ENCODE data around the gene PKNOX2. TPM values are rescaled to one million over a fixed set of nuclear protein-coding genes. Genes with fewer than 3 reads are reported as not detected.

Gene PKNOX2
- 31.3 TPM for polyA plus RNA-seq (ENCODE audit: insufficient read length)

DNA sequence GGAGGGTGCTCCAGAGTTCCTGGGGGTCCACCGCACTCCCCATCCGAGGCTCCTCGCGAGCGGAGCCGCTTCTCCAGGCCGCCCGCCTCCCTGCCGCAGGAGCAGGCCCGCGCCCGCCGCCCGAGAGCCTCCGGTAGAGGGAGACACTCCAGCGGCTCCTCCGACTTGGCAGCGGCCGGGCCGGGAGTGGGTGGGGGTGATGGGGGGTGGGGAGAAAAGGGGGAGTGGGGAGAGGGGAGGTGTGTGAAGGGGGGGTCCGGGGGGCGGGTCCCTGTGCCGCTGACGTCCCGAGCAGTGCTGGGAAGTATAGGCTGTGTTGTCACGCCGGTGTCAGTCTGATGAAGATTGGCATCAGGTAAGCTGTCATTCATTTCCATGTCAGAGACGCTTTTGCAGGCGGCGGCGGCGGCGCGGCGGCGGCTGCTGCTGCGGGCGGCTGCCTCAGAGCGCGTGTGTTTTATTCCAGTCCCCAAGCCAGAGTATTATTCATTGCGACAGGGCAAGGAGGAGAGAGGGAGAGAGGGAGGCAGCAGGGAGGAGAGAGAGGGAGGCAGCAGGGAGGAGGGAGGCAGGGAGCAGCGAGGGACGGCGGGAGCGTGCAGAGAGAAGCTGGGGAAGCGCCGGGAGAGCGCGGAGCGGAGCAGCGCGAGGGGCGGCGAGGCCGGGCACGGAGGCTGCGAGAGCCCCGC is at the start of gene PKNOX2:
Gene PKNOX2 (plus strand): TSS at position 330 of the 689 bp plus-strand sequence. CDS start 186,555 bp downstream, outside the sequence.
- DNase-seq: peak; percentile 89

DNA sequence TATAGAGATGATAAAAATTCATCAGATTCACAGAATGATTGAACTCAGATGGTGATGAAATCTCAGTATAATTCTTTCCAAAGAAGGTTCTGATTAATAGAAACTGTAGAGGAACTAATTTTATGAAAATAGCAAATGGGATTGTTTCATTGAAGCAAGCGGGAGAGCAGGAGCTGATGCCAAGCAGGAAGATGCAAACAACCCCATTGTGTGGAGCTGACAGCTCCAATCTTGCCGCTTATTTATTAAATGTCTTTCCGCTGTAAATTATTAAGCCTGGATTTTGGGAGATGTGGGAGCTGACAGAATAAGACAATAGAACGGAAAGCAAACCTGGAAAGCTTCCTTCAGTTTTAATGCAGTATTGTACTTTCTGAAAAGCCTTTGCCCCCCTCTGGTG is 47.1 kb upstream of the PKNOX2 start:
- no peak for DNase-seq

- DNase-seq: no peak
Observed at GRCh38 chr11:125123194-125123946, 41.2 kb upstream of the PKNOX2 start.

DNA sequence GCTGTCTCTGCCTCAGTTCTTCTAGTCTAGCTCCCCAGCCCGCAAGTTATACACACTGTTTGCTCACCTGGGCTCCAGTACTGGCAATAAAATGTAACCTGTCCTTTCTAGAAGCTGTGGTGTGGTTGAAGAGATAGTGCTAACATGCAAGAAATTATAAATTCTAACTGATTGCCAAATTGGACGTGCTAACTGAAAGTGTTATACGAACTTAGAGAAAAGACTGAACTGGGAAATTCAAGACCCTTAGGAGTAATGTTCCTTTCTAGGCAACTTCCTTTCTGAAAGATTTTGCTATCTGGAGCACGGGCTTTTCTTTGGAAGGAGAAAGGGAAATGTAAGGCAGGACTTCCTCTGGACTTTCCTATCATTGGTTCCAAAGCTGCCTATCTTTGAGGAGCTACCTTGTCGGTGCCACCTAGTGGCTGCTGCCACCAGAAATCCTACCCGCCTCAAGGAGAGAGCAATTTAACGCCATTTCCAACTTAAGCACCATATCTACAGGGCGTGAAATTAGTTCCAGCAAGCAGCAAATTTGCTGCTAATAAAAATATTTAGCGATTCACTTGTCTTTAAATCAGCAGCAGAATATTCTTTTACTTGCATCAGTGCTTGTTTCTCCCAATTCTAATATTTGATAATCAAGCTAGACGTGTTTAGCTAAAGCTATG is 40.5 kb upstream of the PKNOX2 start:
- DNase-seq: no peak

GRCh38 chr11:125124618-125124992 is 39.9 kb upstream of the PKNOX2 start:
- DNase-seq: no peak

DNA sequence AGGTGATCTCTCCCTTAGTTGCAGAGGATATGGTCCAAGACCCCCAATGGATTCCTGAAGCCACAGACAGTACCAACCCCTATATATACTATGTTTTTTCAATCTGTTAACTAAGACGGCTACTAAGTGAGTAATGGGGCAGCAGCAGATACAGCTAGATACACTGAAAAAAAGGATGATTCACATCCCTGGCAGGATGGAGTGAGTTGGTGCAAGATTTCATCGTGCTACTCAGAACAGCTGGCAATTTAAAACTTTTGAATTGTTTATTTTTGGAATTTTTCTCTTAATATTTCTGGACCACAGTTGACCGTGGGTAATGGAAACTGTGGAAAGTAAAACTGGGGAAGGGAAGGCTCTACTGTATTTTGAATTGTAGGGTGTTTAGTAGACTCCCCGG is 36.1 kb upstream of the PKNOX2 start:
- no peak for DNase-seq

DNA sequence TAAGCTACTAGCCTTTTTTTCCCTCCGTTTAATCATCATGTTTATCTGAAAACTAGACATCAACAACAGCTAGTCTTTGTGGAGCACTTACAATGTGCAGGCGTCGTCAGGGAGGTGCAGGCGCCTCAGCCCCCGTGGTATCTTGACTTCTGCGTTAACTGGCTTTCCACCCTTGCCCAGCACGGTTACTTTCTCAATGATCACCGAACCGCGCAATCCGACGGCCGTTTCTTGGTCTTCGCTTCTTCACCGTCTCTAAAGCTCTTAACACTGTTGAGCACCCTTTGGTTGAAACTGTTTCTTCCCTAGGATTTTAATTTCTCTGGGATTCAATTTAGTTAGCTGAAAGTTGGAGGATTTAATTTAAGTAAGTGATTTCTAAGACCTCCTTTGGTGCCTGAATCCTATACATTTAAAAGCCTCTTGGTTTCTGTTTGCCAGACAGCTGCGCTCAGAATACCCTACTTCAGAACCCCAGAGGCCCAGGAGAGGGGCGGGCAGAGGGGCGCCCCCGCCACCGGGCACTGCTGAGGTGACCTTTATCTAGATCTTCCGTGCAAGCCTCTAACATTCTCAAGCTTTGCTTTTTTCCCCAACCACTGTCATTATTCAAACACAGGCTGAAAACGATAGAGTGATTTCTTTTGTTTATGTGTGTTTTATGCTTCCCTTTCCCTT is 35.1 kb upstream of the PKNOX2 start:
- no peak for DNase-seq

GRCh38 chr11:125132071-125132470 is 32.5 kb upstream of the PKNOX2 start:
- no peak for DNase-seq

- no peak for DNase-seq
Observed at GRCh38 chr11:125132596-125132995, 32.0 kb upstream of the PKNOX2 start.

GRCh38 chr11:125136001-125136400 is 28.6 kb upstream of the PKNOX2 start:
- no peak for DNase-seq

DNA sequence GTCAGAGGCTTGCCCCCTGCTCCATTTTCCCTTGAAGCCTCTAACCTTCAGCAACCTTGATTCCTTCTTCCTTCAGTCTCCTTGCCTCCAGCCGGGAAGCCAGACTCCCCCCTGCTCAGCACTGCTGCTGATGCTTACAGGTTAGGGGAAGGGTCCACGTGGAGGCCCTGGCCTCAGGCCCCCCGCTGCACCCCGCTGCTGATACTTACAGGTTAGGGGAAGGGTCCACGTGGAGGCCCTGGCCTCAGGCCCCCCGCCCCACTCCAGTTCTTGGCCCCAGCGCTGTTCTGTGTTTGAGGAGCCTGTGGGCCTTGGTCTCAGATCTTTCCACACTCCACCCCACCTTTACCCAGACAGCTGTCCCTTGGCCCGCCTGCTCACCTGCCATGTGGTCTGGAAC is 25.6 kb upstream of the PKNOX2 start:
- DNase-seq: no peak

DNA sequence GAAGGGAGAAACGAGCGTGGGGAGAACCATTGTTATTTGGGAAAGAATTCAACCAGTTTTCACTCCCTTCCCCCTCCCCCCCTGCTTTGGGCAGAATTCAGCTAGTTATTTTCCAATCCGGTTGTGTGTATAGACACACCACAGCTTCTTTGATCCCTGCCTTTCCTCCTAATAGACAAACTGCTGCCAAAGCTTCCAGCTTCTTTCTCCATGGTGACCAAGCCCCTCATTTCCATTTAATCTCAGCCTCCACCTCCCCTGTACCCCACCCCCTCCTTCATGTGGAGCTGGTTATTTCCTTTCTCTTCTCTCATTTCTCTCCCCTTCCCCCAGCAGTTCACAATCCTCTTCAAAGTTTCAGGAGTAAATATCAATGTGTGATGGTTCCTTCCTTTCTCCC is 24.8 kb upstream of the PKNOX2 start:
- DNase-seq: no peak

DNA sequence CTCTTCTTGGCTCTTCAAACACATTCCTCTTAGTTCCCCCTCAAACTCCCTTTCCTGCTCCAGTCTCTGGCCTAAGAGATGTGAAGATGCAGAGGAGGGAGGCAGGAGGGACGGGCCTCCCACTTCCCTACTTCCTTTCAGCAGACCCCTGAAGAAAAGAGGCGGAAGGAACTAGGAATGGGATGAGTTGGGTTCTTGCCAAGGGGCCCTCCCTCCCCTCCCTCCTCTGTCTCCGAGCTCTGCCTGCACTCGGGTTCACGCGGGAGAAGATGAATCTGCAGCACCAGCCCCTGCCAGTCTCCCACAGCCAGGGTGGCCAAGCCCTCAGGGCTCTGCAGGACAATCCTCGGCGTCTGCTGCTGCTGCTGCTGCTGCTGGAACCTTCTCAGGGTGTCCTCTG is 24.3 kb upstream of the PKNOX2 start:
- no peak for DNase-seq

DNA sequence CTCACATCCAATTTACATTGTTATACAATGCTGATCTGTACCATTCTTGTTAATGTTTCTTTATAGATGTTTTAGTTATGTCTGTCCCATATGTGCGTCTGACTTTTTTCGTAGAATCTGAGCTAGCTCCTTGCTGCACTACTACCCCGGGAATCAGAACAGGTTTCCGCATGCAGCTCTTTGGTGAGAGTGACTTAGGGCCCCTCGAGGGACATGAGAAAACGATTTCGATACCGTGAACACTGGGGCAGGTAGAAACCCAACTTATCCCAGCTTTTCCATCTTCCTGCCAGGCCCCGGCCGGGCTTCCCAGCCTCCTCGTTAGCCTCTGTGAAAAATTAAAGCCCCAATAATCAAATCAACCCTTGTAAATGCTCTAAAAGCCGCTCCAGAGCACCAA is 23.4 kb upstream of the PKNOX2 start:
- no peak for DNase-seq

- DNase-seq: peak; percentile 49
Observed at GRCh38 chr11:125141686-125142535, 22.6 kb upstream of the PKNOX2 start.

DNA sequence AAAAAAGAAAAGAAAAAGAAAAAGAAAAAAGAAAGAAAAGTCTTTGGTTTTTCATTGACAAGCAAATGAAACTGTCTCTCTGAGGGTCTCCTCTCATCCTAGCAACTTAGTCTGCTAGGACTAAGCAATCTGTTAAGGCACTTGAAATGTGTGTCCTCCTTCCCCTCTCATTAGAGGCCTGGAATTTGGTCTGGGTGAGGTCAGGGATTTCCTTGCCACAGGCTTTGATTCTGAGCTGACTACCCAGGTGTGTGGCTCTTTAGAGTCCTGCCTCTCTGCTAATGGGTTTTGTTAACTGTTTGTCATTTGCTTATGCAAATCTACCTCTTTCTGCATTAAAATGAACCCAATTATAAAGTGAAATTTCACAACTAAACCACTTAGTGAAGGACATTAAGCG is 18.3 kb upstream of the PKNOX2 start:
- DNase-seq: no peak

DNA sequence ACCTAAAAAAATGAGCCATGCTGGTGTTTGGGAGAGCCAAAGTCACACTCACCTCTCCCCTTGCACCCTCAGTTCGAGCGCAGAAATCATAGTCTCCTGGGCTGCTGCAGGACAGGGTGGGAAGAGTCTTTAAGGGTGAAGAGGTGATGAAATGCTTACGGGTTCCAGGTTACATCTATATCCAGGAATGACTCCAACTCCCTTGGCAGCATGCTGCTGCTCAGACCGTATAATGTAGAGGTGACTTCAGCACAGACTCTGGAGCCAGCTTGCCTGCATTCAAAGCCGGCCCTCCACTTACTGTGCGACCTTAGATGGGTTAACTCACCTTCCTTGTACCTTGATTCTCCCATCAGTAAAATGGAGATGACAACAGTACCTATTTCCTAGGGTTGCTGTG is 17.3 kb upstream of the PKNOX2 start:
- no peak for DNase-seq

- DNase-seq: no peak
Observed at GRCh38 chr11:125148011-125148410, 16.5 kb upstream of the PKNOX2 start.

DNA sequence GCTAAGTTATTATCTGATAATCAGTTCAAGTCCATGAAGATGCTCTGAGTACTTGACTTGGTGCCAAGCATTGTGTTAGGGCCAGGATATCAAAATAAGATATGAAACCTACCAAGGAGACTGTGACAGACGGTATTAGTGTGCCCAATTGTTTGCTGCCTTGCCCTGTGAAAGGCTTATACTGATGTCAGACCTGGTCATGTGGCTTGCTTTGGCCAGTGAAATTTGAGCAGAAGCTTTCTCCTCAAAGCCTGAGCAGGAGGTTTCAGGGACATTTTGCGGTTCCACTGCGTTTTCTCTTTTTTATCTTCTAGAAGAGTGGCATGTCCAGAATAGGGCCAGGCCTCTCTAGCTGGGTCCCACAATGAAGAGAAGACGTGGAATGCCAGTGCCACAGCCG is 15.8 kb upstream of the PKNOX2 start:
- no peak for DNase-seq

DNA sequence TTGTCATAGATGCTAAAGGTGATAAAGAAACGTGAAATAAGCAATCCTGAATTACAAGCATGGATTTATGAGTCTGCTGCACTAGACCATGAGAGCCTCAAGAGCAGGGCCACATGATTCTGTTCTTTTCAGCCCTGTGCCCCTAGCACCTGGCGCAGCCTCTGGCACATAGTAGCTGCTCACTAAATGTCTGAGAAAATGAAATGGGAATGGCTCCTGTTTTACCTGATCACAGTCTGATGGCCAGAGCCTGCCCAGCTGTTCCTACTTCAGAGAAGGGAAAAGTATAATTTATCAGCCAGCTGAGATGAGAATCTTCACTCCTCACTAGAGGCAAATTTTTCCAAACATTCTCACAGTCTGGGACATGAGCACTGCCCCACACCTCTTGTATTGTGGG is 10.7 kb upstream of the PKNOX2 start:
- no peak for DNase-seq

DNA sequence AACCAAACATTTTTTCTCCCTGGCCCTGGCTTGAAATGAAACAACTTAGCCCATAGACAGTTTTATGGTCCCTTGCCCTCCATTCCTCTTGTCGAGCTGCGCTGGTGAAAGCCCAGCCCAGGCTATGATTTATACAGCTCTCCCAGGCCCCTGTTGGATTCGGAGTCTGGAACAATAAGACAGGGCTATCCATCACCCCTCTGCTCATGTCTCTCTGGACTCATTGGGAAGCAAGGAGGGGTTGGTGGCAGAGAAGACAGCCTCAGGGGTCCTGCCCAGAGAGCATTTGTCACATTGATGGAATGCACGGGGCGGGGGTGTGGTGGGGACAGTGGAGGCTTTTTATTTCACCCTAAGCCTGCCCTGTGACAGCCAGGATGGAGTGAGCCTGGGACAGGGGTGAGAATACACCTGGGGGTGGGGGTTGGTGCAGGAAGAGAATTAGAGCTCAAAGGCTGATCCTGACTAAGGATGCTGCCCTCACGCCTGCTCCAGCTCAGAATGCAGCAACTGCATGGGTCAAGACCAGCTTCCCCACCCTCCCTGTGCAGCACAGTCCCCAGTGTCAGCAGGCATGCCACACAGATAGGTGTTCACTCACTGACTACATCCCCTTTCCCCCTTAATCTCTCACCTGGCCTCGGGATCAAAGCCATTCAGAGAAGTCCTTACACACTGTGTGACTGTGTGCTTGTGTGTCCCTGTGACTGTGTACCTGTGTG is 10.0 kb upstream of the PKNOX2 start:
- DNase-seq: no peak

- DNase-seq: no peak
Observed at GRCh38 chr11:125155100-125155444, 9.5 kb upstream of the PKNOX2 start.
